Mucosa of descending colon (tissue), 3 donors: Measurements from ENCODE around the gene RUNX1. TPM values are rescaled to one million over a fixed set of nuclear protein-coding genes. Genes with fewer than 3 reads are reported as not detected.

Experiments used
- ATAC-seq: fragments of 200-7000 bp; cut with Tn5 transposase; one replicate; pipeline ENCODE4 v1.9.1; 2020; ENCODE audit warnings: mild to moderate bottlenecking, moderate library complexity
- DNase-seq, 3 donors: peaks; one replicate each; pipeline ENCODE4 v3.0.0-alpha.2; 2020
- H3K36me3 ChIP-seq: fragments of 200-600 bp; one replicate; pipeline ENCODE4 v1.8.0; 2021; ENCODE audit warnings: low read depth, mild to moderate bottlenecking
- H3K4me1 ChIP-seq: fragments of 200-600 bp; one replicate; pipeline ENCODE4 v1.8.0; 2021; ENCODE audit warnings: low read depth, mild to moderate bottlenecking
- H3K4me3 ChIP-seq: fragments of 200-600 bp; one replicate; pipeline ENCODE4 v1.8.0; 2021; ENCODE audit warnings: mild to moderate bottlenecking
- H3K9me3 ChIP-seq: fragments of 200-600 bp; one replicate; pipeline ENCODE4 v1.8.0; 2021; ENCODE audit warnings: mild to moderate bottlenecking
- CTCF ChIP-seq: fragments of 200-600 bp; IDR thresholded peaks from one replicate; pipeline ENCODE4 v1.8.0; 2022; ENCODE audit warnings: antibody characterized with exemption, mild to moderate bottlenecking
- intact Hi-C, 2 donors: fragments of 100-400 bp; cut with DNase I in 1 of 2; cut with micrococcal nuclease in 1 of 2; formaldehyde crosslinking; loops; one replicate each; pipeline versions ENCODE4 v1.11.0 to v1.11.1; 2022; cut with DNase I, micrococcal nuclease
- total RNA-seq, 3 donors: library from RNA; stranded (reverse); fragmentation: NEBNext Ultra II Directional in 2 of 3; extraction: Animal tissue kit (Norgen Biotek cat#: 25700) in 2 of 3; gene quantifications; one replicate each; pipeline versions ENCODE4 v1.2.1 to v1.2.4, GENCODE V29; 2021 to 2023
- donor health status: DM: no; HTN: no; CAD: no; lungs with moderate emphysema.
- donor health status: DM: no; HTN: no; CAD: no.
- donor health status: DM: no; HTN: yes; CAD: no.

The RUNX1 gene
- total RNA-seq, 3 donors from 2014 or later = 16.5 to 29.4 (median 24.0) TPM

DNA sequence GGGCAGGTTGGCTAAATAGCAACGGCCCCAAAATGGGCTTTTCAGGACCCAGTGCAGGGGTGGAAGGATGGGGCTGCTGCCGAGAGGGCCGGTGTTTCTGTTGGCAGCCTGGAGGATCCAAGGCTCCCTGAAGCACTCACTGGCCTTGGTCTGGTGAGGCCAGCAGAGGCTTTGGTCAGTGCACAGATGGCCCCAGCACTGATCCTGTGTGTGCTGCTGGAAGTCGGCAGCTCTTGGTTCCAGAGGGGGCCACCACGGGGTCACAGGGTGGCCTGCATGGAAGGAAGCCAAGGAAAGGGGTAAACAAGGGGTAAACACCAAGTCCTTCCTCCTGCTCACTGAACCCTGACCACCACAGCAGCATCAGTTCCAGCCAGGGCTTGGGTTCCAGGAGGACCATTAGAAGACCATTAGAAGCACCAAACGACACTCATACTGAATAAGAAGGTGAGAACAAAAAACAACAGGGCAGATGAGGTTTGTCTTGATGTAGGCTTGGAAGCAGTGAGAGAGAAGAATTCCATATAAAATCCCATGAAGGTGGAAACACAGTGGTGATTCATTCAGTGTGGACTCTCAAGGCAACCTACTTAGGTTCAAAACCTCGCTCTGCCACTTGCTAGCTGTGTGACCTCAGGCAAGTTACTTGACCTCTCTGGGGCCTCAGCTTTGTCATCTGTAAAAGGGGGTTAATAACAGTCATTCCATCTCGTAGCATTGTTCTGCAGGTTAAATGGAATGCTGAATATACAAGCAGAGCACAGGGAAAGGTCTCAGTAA is 184.5 kb downstream of the RUNX1 start:
- Histone ChIP-seq H3K4me3 (peak overlapping the region; percentile 9), H3K9me3 (no peaks in the 10 kb centered on the region), H3K36me3 (no peaks in the 10 kb centered on the region), H3K4me1 (peaks cover 24% of the 10 kb centered on the region)
- intact Hi-C loops = no loop called here
- peak; percentile 13 for ATAC-seq
- no peak for DNase-seq
- TF ChIP-seq CTCF = no peak

GRCh38 chr21:34862951-34863350 is 186.2 kb downstream of the RUNX1 start:
- Histone ChIP-seq H3K36me3 (peaks cover 3% of the 10 kb centered on the region), H3K4me1 (peaks cover 32% of the 10 kb centered on the region), H3K4me3 (no peak overlapping the region), H3K9me3 (no peaks in the 10 kb centered on the region)
- no peak for ATAC-seq
- no peak for DNase-seq
- intact Hi-C loops = no loop called here
- TF ChIP-seq CTCF = no peak

DNA sequence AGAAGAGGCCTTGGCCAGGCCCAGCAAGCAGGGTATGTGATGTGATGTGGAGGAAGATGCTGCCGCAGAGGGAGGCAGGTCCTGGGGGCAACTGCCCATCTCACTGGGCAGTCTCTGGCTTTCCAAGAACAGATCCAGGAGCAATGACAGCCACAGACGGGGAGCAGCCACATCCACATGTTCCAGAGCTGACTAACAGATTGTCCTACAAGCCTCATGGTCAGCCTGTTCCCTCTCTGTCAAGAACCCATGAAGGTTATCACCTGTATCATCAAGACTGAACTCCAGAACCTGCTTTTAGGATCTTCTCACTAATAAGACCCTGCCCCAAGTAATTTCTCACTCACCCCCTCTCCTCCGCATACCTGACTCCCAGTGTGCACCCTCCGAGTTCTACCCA is 187.8 kb downstream of the RUNX1 start:
- intact Hi-C loops = no loop called here
- H3K9me3 ChIP-seq = no peaks in the 10 kb centered on the region
- H3K4me1 ChIP-seq = peaks cover 29% of the 10 kb centered on the region
- H3K36me3 ChIP-seq = peaks cover 3% of the 10 kb centered on the region
- ATAC-seq (no peak), DNase-seq (no peak)
- H3K4me3 ChIP-seq = no peak overlapping the region
- TF ChIP-seq CTCF = no peak

GRCh38 chr21:34859976-34860653 is 189.0 kb downstream of the RUNX1 start:
- no peak for TF ChIP-seq CTCF
- H3K4me3 ChIP-seq = no peak overlapping the region
- intact Hi-C loops = no loop called here
- ATAC-seq (no peak), DNase-seq (no peak)
- H3K9me3 ChIP-seq = no peaks in the 10 kb centered on the region
- H3K4me1 ChIP-seq = peaks cover 27% of the 10 kb centered on the region
- peaks cover 3% of the 10 kb centered on the region for H3K36me3 ChIP-seq

- Histone ChIP-seq H3K4me1 (peaks cover 13% of the 10 kb centered on the region), H3K36me3 (peaks cover 3% of the 10 kb centered on the region), H3K9me3 (no peaks in the 10 kb centered on the region), H3K4me3 (no peak overlapping the region)
- no peak for DNase-seq
- TF ChIP-seq CTCF = no peak
- peak; percentile 51 for ATAC-seq
- intact Hi-C loops = no loop called here
These were observed 190.5 kb downstream of the RUNX1 start for GRCh38 chr21:34858559-34858958.
